CD4-positive, alpha-beta T cell treated with Interleukin-10 for 1 hour (primary cell): ENCODE measurements around the gene AKR1B1.

Experiments used
- DNase-seq: peaks from one replicate; pipeline ENCODE4 v3.0.0-alpha.2; 2020

AKR1B1 gene

DNA sequence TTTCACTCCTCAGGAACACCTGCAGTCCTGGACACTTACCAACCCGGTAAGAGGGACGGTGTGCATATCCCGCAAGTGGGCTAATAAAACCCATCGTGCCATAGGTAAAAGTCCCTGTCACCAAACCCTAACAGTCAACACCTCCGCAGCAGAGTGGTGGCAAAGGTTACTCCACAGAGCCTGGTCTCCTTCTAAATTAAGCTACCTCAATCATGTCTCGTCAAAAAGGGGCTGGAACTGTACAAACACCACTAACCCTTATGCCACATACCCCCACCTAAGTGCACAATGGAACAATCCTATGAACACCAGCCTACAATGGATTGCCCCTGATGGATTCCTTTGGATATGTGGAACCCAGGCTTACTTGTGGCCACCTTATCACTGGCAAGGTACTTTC lies 9.6 kb upstream of the AKR1B1 start:
- DNase-seq, result no peak

DNA sequence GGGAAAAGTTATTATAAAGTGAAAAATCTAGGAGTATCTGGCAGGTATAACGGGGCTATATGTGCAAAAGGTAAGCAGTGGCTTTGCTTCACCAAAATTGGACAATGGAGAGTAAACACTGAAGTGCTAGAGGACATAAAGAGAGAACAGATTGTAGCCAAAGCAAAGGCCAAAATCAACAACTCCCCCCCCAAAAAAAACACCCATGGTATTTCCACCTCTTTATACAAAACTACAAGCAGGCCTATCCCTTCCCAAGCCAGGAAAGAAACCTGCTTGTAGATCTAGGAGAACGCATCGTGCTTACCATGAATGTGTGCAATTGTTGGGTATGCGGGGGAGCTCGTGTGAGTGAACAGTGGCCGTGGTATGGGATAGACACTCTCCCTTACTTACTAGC lies 9.2 kb upstream of the AKR1B1 start:
- DNase-seq, result no peak

GRCh38 chr7:134465491-134465890 lies 6.6 kb upstream of the AKR1B1 start:
- DNase-seq, result no peak

GRCh38 chr7:134464496-134464895 lies 5.6 kb upstream of the AKR1B1 start:
- DNase-seq, result no peak

DNA sequence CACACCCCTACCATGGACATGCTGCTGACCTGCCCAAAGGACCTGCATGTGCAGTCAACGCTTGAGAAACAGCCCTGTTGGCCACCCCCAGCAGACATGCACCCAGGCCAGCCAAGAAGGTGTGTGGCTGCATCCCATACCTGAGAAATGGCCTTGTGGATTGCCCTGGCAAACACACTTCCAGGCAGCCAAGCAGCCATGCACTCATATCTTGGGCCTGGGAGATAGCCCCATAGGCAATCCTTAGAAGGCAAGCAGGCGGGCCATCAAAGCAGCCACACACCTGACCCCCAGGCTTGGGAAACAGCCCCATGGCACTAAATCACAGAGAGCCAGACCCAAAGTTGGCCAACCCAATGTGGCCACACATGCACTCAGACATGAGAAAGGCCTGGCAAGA lies 4.9 kb upstream of the AKR1B1 start:
- no peak for DNase-seq

DNA sequence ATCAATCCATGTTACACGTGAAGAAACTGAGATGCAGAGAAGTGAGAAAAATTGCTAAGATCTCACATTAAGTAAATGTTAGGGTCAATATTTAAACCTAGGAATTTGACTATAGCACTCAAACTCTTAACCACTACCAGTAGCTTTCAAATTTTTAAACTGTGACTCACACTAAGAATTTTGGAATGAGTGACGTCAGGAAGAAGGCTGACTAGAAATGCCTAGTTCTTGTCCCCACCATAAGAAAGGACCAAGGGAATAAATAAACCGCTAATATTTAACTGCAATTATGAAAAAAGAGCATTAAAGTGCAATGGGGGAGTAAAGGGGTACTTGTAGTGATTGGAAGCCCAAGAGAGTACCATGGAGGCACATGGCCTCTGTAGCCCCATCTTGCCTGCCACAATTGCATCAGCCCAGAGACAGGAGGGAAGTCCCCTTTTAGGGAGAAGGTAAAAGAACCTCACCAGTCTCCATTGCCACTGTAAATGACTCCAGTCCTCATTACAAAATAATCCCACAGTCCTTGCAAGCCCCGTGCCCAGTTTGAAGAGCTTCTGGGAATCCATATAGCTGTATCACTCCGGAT lies 3.5 kb upstream of the AKR1B1 start:
- DNase-seq, result no peak

- DNase-seq, result no peak
These were observed 3.0 kb upstream of the AKR1B1 start for GRCh38 chr7:134461916-134462315.

- DNase-seq, result no peak
These were observed 1.1 kb upstream of the AKR1B1 start for GRCh38 chr7:134459981-134460380.

GRCh38 chr7:134458341-134458805 lies 527 bp downstream of the AKR1B1 start:
- DNase-seq, result peak; percentile 63

- DNase-seq, result no peak
These were observed 1.7 kb downstream of the AKR1B1 start for GRCh38 chr7:134457210-134457609.

DNA sequence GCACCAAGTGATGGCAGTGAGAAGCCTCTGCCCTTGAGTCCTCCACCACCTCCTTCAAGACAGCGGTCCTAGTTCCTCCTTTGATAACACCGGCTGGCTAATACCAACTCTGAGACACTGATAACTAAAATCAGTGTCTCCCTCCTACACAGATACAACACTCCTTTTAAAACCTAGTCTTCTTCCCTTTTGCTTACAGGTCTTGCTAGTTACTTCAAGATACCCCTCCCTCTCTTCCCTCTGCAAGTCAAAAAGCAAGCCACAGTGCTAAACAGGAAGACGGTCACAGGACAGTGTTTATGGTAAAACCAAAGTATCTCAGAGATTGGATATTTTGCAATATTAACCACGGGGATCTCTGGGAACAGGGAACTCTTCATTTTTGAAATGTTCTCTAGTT lies 4.6 kb downstream of the AKR1B1 start:
- peak; percentile 21 for DNase-seq

GRCh38 chr7:134453518-134453917 lies 5.4 kb downstream of the AKR1B1 start:
- no peak for DNase-seq

DNA sequence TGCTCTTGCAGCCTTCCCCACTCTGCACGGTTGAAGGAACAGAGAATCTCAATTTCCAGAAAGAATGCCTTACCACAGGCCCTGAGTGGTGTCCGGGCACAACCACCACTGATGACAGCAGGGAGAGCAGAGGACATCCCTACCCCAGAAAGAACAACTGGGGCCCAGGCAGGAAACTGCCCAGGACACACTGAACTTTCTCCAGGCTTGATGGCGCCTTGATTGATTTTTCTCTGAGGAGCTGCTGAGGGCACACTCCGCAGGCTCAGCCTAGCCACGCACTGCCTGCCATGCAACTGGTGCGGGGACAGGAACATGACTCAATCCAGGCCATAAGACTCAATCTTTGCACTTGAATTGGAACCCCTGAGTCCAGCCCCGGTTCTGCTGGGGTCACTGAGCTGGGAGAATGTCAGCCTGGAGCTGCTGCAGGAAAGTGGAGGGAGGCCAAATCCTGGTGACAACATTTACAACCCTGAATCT lies 5.9 kb downstream of the AKR1B1 start:
- no peak for DNase-seq

GRCh38 chr7:134452419-134452838 lies 6.5 kb downstream of the AKR1B1 start:
- DNase-seq, result no peak

GRCh38 chr7:134451656-134452055 lies 7.2 kb downstream of the AKR1B1 start:
- DNase-seq, result no peak

DNA sequence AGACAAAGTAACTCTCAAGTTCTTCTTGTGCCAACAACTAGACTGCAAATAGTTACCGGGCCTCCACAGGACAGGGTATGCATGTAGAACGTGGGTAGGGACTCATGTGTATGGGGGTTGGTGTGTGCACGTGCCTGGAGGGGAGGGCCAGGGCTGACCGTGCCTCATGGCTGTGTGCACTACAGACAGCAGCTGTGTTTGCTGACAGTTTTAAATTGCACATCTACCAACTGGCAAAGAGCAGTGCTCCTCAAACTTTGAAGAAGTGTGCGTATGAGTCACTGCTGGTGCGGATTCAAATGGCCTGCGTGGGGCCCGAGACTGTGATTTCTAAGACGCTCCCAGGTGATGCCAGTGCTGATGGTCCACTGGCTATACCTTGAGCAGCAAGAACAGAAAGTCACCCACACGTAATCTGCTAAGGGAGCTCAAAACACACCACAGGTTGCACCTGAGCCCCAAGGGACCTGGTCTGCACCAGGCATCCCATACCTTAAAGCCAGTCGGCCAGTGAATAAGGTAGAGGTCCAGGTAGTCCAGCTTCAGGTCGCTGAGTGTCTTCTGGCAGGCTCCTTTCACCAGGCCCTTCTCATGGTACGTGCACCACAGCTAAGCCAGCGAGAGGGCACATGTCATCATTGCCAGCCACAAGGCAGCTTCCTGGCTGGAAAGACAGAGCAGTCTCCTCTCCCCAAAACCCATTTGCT lies 8.5 kb downstream of the AKR1B1 start:
- no peak for DNase-seq

DNA sequence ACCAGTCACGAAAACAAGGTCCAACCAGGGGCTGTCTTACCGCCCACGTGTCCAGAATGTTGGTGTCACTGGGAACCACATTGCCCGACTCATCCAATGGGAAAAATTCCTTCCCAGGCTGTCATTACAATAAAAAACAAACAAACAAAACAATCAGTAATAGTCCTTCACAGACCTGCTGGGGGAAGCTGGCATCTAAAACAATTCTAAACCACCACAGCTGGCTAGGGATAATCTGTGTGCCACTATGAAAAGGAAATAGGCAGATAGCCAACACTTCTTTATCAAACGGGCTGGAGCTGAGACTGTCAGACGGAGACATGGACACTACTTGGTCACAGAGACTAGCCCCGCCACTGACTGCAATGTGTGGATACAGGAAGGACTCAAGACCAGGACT lies 9.2 kb downstream of the AKR1B1 start:
- DNase-seq, result no peak

DNA sequence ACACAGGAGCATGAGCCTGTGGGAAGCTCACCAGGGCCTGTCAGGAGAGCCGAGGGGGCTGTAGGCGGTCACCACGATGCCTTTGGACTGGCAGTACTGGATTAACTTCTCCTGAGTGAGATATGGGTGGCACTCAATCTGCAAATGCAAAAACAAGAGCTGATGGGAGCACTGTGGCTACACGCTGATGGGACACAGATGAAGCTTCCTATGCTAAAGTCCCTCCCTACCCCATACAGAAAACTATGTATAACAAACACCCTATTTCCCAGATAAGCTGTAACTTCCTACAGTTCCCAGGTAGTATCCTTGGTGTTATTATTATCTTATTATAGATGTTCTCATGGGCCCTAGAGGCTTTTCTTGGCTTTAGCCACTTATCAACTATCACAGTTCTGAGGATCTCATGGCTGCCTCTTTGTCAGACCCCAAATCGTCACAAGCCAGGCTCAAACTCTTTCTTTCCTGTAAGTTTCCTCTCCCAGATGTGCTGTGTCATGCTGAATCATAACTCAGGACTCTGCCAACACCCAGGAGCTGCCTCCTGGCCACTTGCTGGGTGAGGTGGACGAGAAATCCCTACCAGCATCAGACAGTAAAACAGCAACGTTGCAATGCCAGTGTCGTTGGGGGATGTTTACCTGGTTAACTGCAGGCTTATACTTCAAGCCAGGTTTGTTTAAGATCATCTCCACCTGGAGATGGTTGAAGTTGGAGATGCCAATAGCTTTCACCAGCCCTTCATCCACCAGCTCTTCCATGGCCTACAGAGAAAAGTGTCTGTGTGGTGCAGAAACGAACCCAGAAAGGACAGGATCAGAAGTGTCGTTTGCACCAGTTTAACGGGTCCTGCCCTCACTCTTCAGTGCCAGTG lies 10.3 kb downstream of the AKR1B1 start:
- DNase-seq, result no peak

DNA sequence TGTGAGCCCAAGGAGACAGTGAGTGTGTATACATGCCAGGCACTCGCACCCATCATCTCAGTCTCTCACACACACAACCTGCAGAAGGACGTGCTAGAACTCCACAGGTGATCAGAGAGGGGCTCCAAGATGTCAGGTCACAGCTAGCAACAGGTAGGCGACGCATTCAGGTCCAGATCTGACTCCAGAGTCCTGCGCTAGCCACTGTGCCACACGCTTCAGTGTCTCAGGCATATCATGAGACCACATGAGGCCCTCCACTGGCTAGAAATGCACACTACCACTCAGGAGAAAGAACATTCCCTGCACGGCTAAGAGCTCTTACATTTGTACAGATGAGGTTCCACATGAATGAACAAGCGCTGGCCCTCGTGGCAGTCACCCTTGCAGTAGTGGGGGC lies 11.5 kb downstream of the AKR1B1 start:
- DNase-seq, result no peak

- no peak for DNase-seq
These were observed 12.0 kb downstream of the AKR1B1 start for GRCh38 chr7:134446923-134447322.

- no peak for DNase-seq
These were observed 12.5 kb downstream of the AKR1B1 start for GRCh38 chr7:134446446-134446845.

DNA sequence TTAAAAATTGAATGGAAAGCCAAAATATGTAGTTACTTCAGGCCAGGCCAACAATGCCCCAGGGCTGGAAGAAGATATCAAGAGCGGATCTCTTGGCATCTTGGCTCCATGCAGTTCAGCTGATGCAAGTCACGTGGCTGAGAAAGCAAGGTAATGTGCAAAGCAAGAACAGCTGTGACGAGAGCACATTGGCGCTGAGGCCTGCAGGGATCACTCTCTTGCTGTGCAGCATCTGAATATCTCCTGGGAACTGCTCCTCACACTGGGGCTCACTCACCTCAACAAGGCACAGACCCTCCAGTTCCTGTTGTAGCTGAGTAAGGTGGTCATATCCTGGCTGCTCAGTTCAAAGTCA lies 14.0 kb downstream of the AKR1B1 start:
- no peak for DNase-seq

DNA sequence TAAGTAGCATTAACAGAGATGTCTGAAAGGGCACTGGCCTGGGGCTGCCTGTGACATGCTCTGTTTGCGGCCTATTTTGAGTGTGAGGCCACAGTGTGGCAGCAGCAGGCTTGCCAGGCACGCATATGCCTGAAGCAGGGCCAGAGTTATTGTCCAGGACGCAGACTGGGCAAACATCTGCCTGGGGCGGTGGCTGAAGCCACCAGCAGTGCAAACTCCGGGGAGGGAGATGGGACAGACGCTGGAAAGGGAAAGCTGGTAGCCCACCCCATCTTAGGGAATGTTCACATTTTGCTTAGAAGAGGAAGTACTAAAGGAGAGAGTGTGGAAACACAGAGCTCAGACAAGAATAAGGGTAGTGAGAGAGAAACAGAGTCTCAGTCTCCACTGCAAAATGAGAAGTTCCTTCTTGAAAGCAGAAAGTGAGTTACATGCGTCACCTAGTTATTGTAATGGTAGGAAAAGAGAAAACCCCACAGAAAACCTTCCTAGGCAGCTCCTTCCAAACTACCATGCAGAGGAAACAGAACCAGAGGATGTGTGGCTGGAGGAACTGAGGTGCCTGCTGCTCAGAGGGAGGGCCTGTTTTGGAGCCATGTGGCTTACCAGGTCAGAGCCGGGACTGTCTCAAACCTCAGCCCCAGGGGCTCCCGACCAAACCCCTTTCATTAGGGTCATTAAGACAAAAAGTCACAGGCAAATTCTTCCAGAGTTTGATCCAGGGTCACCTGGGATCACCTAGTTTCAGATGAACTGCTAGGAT lies 14.5 kb downstream of the AKR1B1 start:
- DNase-seq, result no peak
